IMR-90 (cell line): ENCODE results near the gene CFHR3. TPM values are rescaled to one million over a fixed set of nuclear protein-coding genes. Genes with fewer than 3 reads are reported as not detected.
"Not testable (repeated sequence)": the region's sequence is repeated elsewhere in the genome, so short reads cannot be mapped to it uniquely, and the experiment has no call there.

ENCODE experiments used
- ATAC-seq: fragments of 200-7000 bp; cut with Tn5 transposase; 2 replicates; pipeline ENCODE4 v1.9.1; 2020; ENCODE audit warnings: low read depth, mild to moderate bottlenecking, moderate library complexity
- BruUV-seq: library from RNA; stranded (reverse); fragments of 400-500 nt; replicated peaks from 2 replicates; lab custom pipeline; 2021; lab: Mats Ljungman, UMichigan
- CTCF ChIA-PET: fragments of 300-600 bp; formaldehyde crosslinking; extraction: SDS; loops from one replicate; lab custom pipeline; 2021; ENCODE audit warnings: antibody characterized with exemption; lab: Yijun Ruan, JAX
- POLR2A ChIA-PET: fragments of 300-600 bp; sonication (Branson Sonifier 250); formaldehyde crosslinking; loops from one replicate; lab custom pipeline; 2022; ENCODE audit warnings: antibody characterized with exemption; ENCODE audit not compliant: unreplicated experiment; lab: Charles Lee
- DNase-seq: peaks from one replicate; pipeline ENCODE4 v3.0.0; 2013
- H2AFZ ChIP-seq: replicated peaks from 2 replicates; pipeline ENCODE3; 2013; ENCODE audit warnings: low read length, mild to moderate bottlenecking; ENCODE audit not compliant: poor library complexity
- H2AK5ac ChIP-seq: 2 replicates; pipeline ENCODE4 v1.6.1; 2013; ENCODE audit warnings: low read depth, low read length, inconsistent platforms
- H2AK9ac ChIP-seq: replicated peaks from 2 replicates; pipeline ENCODE3; 2013; ENCODE audit warnings: mild to moderate bottlenecking, low read depth, low read length, moderate library complexity; ENCODE audit not compliant: poor library complexity
- H2BK120ac ChIP-seq: 2 replicates; pipeline ENCODE4 v1.6.1; 2013; ENCODE audit warnings: low read depth, low read length, inconsistent platforms
- H2BK15ac ChIP-seq: 3 replicates; pipeline ENCODE4 v1.6.1; 2013; ENCODE audit warnings: low read depth, low read length, inconsistent platforms
- H2BK20ac ChIP-seq: 2 replicates; pipeline ENCODE4 v1.6.1; 2013; ENCODE audit warnings: low read depth, mild to moderate bottlenecking, inconsistent platforms, low read length, moderate library complexity
- H2BK5ac ChIP-seq: 2 replicates; pipeline ENCODE4 v1.6.1; 2013; ENCODE audit warnings: mild to moderate bottlenecking, low read depth, low read length, inconsistent platforms; ENCODE audit not compliant: poor library complexity, severe bottlenecking
- H3K14ac ChIP-seq: replicated peaks from 2 replicates; pipeline ENCODE4 v1.6.1; 2013; ENCODE audit warnings: low read depth, low read length, inconsistent platforms
- H3K18ac ChIP-seq: 2 replicates; pipeline ENCODE4 v1.6.1; 2013; ENCODE audit warnings: low read depth, low read length, control low read depth
- H3K23ac ChIP-seq: 2 replicates; pipeline ENCODE4 v1.6.1; 2013; ENCODE audit warnings: low read depth, low read length, inconsistent platforms
- H3K27ac ChIP-seq: 2 replicates; pipeline ENCODE4 v1.5.1; 2013; ENCODE audit warnings: mild to moderate bottlenecking, control low read depth, low read length; ENCODE audit not compliant: insufficient read depth
- H3K27me3 ChIP-seq: 2 replicates; pipeline ENCODE4 v1.6.1; 2013; ENCODE audit warnings: low read length; ENCODE audit not compliant: control insufficient read depth, insufficient read depth
- H3K36me3 ChIP-seq: 2 replicates; pipeline ENCODE4 v1.6.1; 2013; ENCODE audit warnings: low read length, mixed read lengths; ENCODE audit not compliant: control insufficient read depth, insufficient read depth
- H3K4ac ChIP-seq: 2 replicates; pipeline ENCODE4 v1.6.1; 2013; ENCODE audit warnings: low read depth, low read length, inconsistent platforms
- H3K4me1 ChIP-seq: 2 replicates; pipeline ENCODE4 v1.6.1; 2013; ENCODE audit warnings: low read length, mixed read lengths; ENCODE audit not compliant: control insufficient read depth, insufficient read depth
- H3K4me2 ChIP-seq: 2 replicates; pipeline ENCODE4 v1.6.1; 2013; ENCODE audit warnings: low read depth, mild to moderate bottlenecking, control low read depth, low read length, moderate library complexity
- H3K4me3 ChIP-seq: 2 replicates; pipeline ENCODE4 v1.5.1; 2013; ENCODE audit warnings: low read depth, mild to moderate bottlenecking, control low read depth, low read length, moderate library complexity; ENCODE audit not compliant: insufficient read depth
- H3K56ac ChIP-seq: 2 replicates; pipeline ENCODE4 v1.6.1; 2013; ENCODE audit warnings: low read length, inconsistent platforms; ENCODE audit not compliant: insufficient read depth; ENCODE audit errors: extremely low read depth
- H3K79me1 ChIP-seq, 2 experiments: 2 replicates each; pipeline ENCODE4 v1.6.1; 2013; ENCODE audit warnings: low read length in 2 of 2, inconsistent platforms in 1 of 2, low read depth in 1 of 2
- H3K9ac ChIP-seq: 2 replicates; pipeline ENCODE4 v1.6.1; 2013; ENCODE audit warnings: low read depth, low read length, control low read depth
- H3K9me1 ChIP-seq: 2 replicates; pipeline ENCODE4 v1.6.1; 2013; ENCODE audit warnings: low read length, inconsistent platforms; ENCODE audit not compliant: insufficient read depth
- H3K9me3 ChIP-seq: 2 replicates; pipeline ENCODE4 v1.6.1; 2013; ENCODE audit warnings: low read length; ENCODE audit not compliant: control insufficient read depth, insufficient read depth
- H4K20me1 ChIP-seq: 2 replicates; pipeline ENCODE4 v1.6.1; 2013; ENCODE audit warnings: low read length, inconsistent platforms; ENCODE audit not compliant: insufficient read depth
- H4K5ac ChIP-seq: 2 replicates; pipeline ENCODE4 v1.6.1; 2013; ENCODE audit warnings: mild to moderate bottlenecking, low read depth, low read length, control low read depth
- H4K8ac ChIP-seq, 2 experiments: 2 replicates each; pipeline ENCODE4 v1.6.1; 2013; ENCODE audit warnings: low read depth in 2 of 2, low read length in 2 of 2, control low read depth in 1 of 2, inconsistent platforms in 1 of 2
- H4K91ac ChIP-seq: 2 replicates; pipeline ENCODE4 v1.6.1; 2013; ENCODE audit warnings: low read depth, low read length, inconsistent platforms; ENCODE audit not compliant: insufficient read depth
- WGBS, 2 experiments: methylation state at CpG; one replicate each; pipeline versions ENCODE4 v1.1.5 to v1.1.7; 2013; ENCODE audit warnings: missing lambda C conversion rate in 2 of 2; ENCODE audit not compliant: insufficient read length in 1 of 2; ENCODE audit errors: extremely low coverage in 2 of 2; 5-methylcytosine and 5-hydroxymethylcytosine counted together
- dilution Hi-C: fragments of 300-500 bp; cut with HindIII; formaldehyde crosslinking; loops from one replicate; pipeline ENCODE4 v1.14.3; 2018; ENCODE audit warnings: low sequenced_read_pairs; ENCODE audit not compliant: unreplicated experiment
- in situ Hi-C: fragments of 300-500 bp; cut with MboI; formaldehyde crosslinking; loops from 3 replicates; pipeline ENCODE4 v1.14.3; 2019; ENCODE audit warnings: low sequenced_read_pairs, inconsistent platforms, mixed read lengths
- intact Hi-C: fragments of 100-400 bp; cut with micrococcal nuclease; formaldehyde crosslinking; loops from 2 replicates; pipeline ENCODE4 v1.10.0; 2022
- polyA plus RNA-seq, 3 experiments: library from polyadenylated mRNA; depleted of rRNA; stranded (reverse); fragments of >200 nt; gene quantifications; 2 replicates each; pipeline ENCODE4 v1.2.3, GENCODE V29; 2012; ENCODE audit warnings: low replicate concordance in 1 of 3
- total RNA-seq: library from RNA; depleted of rRNA; stranded (reverse); fragments of >200 nt; gene quantifications from 2 replicates; pipeline ENCODE4 v1.2.3, GENCODE V29; 2012

Gene CFHR3
- total and polyA plus RNA-seq, 2 of the 4 experiments (the other 2 are of a cell fraction), result not detected

- H4K5ac ChIP-seq, H4K8ac ChIP-seq, H3K27me3 ChIP-seq, intact Hi-C loops, H3K18ac ChIP-seq, H4K91ac ChIP-seq, H2AK9ac ChIP-seq, H3K9me1 ChIP-seq, H3K9me3 ChIP-seq, H2AFZ ChIP-seq, H3K79me1 ChIP-seq, H3K4me1 ChIP-seq, H3K36me3 ChIP-seq, H2BK120ac ChIP-seq, H3K4ac ChIP-seq, dilution Hi-C loops, H3K23ac ChIP-seq, H3K27ac ChIP-seq, H3K4me2 ChIP-seq, H3K14ac ChIP-seq, in situ Hi-C loops, H2AK5ac ChIP-seq, H3K9ac ChIP-seq, H2BK15ac ChIP-seq, BruUV-seq, H2BK5ac ChIP-seq, H3K56ac ChIP-seq, POLR2A ChIA-PET, H4K20me1 ChIP-seq, H2BK20ac ChIP-seq, ATAC-seq, H3K4me3 ChIP-seq, CTCF ChIA-PET, DNase-seq: not testable (repeated sequence)
- no CpG with 5 or more reads among the region's 1 CpG for WGBS, 2 experiments
These were observed 16.6 kb downstream of the CFHR3 start for GRCh38 chr1:196791252-196791651.

- H2AFZ ChIP-seq, H3K4me3 ChIP-seq, H3K79me1 ChIP-seq, intact Hi-C loops, ATAC-seq, H2AK5ac ChIP-seq, H3K9me1 ChIP-seq, H3K4me1 ChIP-seq, H3K27me3 ChIP-seq, H3K27ac ChIP-seq, H3K9ac ChIP-seq, H3K4ac ChIP-seq, H4K91ac ChIP-seq, H4K20me1 ChIP-seq, H3K4me2 ChIP-seq, DNase-seq, in situ Hi-C loops, CTCF ChIA-PET, H3K36me3 ChIP-seq, H2BK20ac ChIP-seq, H3K56ac ChIP-seq, H2BK15ac ChIP-seq, H2BK120ac ChIP-seq, POLR2A ChIA-PET, H3K9me3 ChIP-seq, H4K8ac ChIP-seq, BruUV-seq, H3K23ac ChIP-seq, H2AK9ac ChIP-seq, H3K18ac ChIP-seq, H2BK5ac ChIP-seq, dilution Hi-C loops, H4K5ac ChIP-seq, H3K14ac ChIP-seq: not testable (repeated sequence)
- WGBS, 2 experiments, result no CpG with 5 or more reads among the region's 4 CpGs
These were observed 19.5 kb downstream of the CFHR3 start for GRCh38 chr1:196794103-196794502.
